ENCODE results near the gene OS9.
"Not testable (repeated sequence)": the region's sequence is repeated elsewhere in the genome, so short reads cannot be mapped to it uniquely, and the experiment has no call there.

The OS9 gene

DNA sequence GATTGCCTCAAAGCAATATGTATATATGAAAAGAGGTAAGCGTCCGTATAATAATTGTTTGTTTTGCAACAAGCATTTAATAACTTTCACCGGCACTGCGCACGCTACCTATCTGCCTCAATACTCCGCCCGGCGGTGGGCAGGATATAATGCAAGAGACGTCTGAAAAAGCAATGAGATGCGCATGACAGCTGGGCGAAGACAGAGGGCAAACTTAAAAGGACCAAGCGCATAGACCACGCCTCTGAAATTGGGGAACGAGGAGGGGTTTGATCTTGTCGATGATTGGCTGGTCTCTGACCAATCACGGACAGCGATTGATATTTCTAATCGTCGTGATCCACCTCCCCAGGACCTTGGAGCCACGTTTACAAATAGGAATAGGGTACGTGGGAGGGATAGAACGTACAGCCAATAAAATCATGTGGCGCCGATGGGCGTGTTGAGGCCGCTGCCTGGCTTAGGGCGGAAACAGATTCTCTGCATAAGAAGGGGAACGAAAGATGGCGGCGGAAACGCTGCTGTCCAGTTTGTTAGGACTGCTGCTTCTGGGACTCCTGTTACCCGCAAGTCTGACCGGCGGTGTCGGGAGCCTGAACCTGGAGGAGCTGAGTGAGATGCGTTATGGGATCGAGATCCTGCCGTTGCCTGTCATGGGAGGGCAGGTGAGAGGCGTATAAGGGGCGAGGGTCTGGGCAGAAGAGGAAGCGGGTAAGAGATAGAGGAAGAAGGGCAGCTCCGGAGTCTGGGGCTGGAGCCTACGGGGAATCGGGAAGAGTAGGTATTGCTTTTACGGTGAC lies at the start of gene OS9:
Gene OS9 (plus strand): TSS at position 474 of the 800 bp plus-strand sequence. CDS start 30 bp downstream, at position 504.
- DNase-seq (ENCODE audit: low read depth in 2 of 2), result peak; percentile 82 to 90

- not testable (repeated sequence) for DNase-seq (ENCODE audit: low read depth in 2 of 2)
These were observed 47.8 kb upstream of the OS9 start for GRCh38 chr12:57645990-57646658.

DNA sequence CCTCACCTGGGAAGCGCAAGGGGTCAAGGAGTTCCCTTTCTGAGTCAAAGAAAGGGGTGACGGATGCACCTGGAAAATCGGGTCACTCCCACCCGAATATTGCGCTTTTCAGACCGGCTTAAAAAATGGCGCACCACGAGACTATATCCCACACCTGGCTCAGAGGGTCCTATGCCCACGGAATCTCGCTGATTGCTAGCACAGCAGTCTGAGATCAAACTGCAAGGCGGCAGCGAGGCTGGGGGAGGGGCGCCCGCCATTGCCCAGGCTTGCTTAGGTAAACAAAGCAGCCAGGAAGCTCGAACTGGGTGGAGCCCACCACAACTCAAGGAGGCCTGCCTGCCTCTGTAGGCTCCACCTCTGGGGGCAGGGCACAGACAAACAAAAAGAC lies 47.3 kb upstream of the OS9 start:
- not testable (repeated sequence) for DNase-seq (ENCODE audit: low read depth in 2 of 2)

- no peak for DNase-seq (ENCODE audit: low read depth in 2 of 2)
These were observed 39.9 kb upstream of the OS9 start for GRCh38 chr12:57654042-57654441.

GRCh38 chr12:57655541-57656240 lies 38.2 kb upstream of the OS9 start:
- no peak for DNase-seq (ENCODE audit: low read depth in 2 of 2)

DNA sequence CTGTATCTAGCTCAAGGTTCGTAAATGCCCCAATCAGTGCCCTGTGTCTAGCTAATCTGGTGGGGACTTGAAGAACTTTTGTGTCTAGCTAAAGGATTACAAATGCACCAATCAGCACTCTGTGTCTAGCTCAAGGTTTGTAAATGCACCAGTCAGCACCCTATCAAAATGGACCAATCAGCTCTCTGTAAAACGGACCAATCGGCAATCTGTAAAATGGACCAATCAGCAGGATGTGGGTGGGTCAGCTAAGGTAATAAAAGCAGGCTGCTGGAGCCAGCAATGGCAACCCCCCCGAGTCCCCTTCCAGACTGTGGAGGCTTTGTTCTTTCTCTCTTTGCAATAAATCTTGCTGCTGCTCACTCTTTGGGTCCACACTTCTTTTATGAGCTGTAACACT lies 37.5 kb upstream of the OS9 start:
- not testable (repeated sequence) for DNase-seq (ENCODE audit: low read depth in 2 of 2)

DNA sequence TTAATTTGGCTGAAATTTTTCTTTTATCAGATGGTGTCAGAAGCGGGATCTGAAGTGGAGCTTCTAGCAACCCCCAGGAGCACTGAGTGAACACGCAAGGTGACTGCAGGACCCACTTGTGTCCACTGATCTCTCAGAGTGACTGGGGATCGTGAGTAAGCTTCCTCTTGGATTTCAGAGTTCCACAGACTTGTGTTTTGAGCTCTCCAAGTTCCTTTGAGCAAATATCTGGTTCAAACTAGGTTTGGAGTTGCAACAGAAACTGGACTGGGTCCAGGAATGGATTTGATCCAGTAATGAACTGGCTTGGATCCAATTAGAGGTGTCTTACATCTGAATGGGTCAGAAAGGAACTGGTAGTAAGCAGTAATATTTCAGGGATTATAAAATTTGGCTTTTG lies 36.2 kb upstream of the OS9 start:
- DNase-seq (ENCODE audit: low read depth in 2 of 2), result no peak

DNA sequence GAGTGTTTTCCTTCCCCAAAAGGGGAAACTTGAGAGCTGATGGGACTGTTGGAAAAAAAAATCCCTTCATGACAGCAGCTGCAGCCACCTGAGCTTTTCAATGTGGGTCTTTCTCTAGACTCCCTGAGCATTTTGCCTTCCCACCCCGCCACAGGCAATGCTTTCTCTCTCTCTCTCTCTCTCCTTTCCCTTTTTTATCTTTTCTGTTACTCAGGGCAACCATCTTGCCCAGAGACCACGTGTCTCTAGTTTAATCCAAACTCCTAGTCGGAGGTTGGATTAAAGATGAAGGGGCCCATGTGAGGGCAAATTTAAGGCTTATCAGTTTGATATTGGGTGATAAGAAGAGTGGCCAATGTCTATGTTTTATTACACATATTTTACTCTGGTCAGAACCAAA lies 35.0 kb upstream of the OS9 start:
- DNase-seq (ENCODE audit: low read depth in 2 of 2), result no peak

DNA sequence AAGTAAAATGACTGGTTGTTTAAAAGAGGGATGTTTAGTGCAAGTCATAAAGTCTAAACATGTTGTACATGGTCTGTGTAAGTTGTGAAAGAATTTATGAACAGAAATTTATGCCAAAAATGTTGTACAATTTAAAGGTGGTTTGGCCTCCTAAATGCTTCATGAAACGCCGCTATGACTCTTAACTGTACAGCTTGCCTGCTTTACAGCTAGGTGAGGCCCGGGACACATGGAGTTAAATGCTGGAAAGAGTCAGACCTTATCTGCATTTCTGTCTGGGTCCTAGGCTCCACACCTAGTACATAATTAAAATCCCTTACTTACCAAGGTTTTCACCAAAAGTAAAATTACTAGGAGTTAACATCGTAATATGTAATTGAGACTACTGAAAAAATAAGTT lies 32.6 kb upstream of the OS9 start:
- no peak for DNase-seq (ENCODE audit: low read depth in 2 of 2)

GRCh38 chr12:57665066-57665820 lies 28.7 kb upstream of the OS9 start:
- DNase-seq (ENCODE audit: low read depth in 2 of 2), result not testable (repeated sequence)

DNA sequence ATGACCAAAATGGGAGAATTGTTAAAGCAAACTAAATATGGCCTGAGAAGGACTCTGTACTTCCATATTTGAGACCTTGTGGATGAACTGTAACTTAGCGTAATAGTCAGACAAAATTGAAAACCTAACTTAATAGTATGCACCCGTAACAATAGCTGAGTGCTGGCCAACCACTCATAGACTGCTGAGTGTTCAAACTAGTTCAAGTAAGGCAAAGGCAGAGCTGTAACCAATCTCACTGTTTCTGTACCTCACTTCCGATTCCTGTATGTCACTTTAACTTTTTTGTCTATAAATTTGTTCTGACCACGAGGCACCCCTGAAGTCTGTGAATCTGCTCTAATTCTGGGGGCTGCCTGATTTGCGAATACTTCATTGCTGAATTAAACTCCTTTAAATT lies 27.0 kb upstream of the OS9 start:
- no peak for DNase-seq (ENCODE audit: low read depth in 2 of 2)

DNA sequence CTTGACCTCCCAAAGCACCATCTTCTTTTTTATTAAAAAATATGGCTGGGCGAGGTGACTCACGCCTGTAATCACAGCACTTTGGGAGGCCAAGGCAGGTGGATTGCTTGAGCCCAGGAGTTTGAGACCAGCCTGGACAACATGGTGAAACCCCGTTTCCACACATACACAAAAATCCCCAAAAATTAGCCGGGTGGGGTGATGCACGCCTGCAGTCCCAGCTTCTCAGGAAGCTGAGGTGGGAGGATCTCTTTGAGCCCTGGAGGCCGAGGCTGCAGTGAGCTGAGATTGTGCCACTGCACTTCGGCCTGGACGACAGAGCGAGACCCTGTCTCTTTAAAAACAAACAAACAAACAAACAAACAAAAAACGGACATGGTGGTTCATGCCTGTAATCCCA lies 24.2 kb upstream of the OS9 start:
- not testable (repeated sequence) for DNase-seq (ENCODE audit: low read depth in 2 of 2)

DNA sequence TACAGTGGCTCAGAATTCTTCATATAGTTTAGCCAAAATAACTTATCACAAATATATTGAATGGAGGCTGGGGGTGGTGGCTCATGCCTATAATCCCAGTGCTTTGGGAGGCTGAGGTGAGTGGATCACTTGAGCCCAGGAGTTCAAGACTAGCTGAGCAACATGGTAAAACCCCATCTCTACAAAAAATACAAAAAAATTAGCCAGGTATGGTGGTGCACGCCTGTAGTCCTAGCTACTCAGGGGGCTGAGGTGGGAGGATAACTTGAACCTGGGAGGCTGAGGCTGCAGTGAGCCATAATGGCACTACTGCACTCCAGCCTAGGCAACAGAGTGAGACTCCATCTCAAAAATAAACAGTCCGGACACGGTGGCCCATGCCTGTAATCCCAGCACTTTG lies 22.1 kb upstream of the OS9 start:
- DNase-seq (ENCODE audit: low read depth in 2 of 2), result not testable (repeated sequence)

- DNase-seq (ENCODE audit: low read depth in 2 of 2), result no peak
These were observed 21.1 kb upstream of the OS9 start for GRCh38 chr12:57672801-57673200.

GRCh38 chr12:57674691-57675090 lies 19.2 kb upstream of the OS9 start:
- no peak for DNase-seq (ENCODE audit: low read depth in 2 of 2)

DNA sequence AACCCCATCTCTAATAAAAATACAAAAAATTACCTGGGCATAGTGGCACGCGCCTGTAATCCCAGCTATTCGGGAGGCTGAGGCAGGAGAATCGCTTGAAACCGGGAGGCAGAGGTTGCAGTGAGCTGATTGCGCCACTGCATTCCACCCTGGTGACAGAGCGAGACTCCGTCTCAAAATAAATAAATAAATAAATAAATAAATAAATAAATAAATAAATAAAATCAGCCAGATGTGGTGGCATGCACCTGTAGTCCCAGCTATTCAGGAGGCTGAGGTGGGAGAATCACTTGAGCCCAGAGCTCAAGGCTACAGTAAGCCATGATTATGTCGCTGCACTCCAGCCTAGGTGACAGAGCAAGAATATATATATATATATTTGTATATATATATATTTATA lies 16.0 kb upstream of the OS9 start:
- DNase-seq (ENCODE audit: low read depth in 2 of 2), result not testable (repeated sequence)

- DNase-seq (ENCODE audit: low read depth in 2 of 2), result no peak
These were observed 14.2 kb upstream of the OS9 start for GRCh38 chr12:57679697-57680096.

- no peak for DNase-seq (ENCODE audit: low read depth in 2 of 2)
These were observed 6.1 kb upstream of the OS9 start for GRCh38 chr12:57687862-57688261.

GRCh38 chr12:57688931-57689330 lies 5.0 kb upstream of the OS9 start:
- DNase-seq (ENCODE audit: low read depth in 2 of 2), result no peak

GRCh38 chr12:57692500-57692899 lies 1.4 kb upstream of the OS9 start:
- no peak for DNase-seq (ENCODE audit: low read depth in 2 of 2)

DNA sequence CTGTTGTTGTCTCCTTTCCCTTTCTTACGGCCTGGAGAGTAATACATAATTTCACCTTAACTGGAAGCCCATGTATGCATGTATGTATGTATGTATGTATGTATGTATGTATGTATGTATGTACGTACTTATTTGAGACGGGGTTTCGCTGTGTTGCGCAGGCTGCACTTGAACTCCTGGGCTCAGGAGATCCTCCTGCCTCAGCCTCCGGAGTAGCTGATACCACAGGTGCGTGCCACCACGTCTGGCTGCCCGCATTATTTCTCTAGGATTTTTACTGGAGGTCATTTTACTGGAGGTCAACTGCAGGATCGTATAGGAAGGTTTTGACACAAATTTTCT lies 644 bp upstream of the OS9 start:
- no peak for DNase-seq (ENCODE audit: low read depth in 2 of 2)

DNA sequence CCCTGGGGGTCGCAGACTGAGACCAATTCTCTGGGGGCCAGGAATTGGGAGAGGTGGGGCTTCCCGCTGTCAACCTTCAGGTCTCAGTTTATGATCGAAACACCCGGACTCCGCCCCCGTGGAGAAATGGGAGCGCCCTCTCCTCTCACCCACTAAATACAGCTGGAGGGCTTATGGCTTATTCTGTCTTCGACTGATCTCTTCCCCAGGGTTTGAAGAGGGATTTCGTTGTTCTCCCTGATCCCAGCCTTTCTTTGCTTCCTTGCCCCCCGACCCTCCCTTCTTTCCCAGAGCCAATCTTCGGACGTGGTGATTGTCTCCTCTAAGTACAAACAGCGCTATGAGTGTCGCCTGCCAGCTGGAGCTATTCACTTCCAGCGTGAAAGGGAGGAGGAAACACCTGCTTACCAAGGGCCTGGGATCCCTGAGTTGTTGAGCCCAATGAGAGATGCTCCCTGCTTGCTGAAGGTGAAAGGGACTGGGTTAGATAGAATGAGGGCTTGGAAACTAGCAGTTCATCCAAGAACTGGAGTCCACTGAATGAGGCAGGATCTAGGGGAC lies 607 bp downstream of the OS9 start:
- no peak for DNase-seq (ENCODE audit: low read depth in 2 of 2)
